CD4-positive, alpha-beta memory T cell (primary cell): ENCODE measurements around the gene RETN. TPM values are rescaled to one million over a fixed set of nuclear protein-coding genes. Genes with fewer than 3 reads are reported as not detected.
A peak's percentile ranks its signal among the peaks of the same experiment; 100 is the strongest.

Experiments
- CTCF ChIA-PET: fragments of 350-600 bp; sonication (Branson Sonifier 250); formaldehyde crosslinking; loops from one replicate; lab custom pipeline; 2021; ENCODE audit warnings: inconsistent platforms; ENCODE audit not compliant: partially characterized antibody; lab: Charles Lee
- POLR2A ChIA-PET: fragments of 350-600 bp; sonication (Branson Sonifier 250); formaldehyde crosslinking; loops from one replicate; lab custom pipeline; 2021; ENCODE audit not compliant: partially characterized antibody; lab: Charles Lee
- DNase-seq, 5 donors: peaks; one replicate each; pipeline versions ENCODE4 v3.0.0 to v3.0.0-alpha.2; 2020 to 2022; ENCODE audit warnings: mixed read lengths in 1 of 5
- H3K27ac ChIP-seq: one replicate; pipeline ENCODE4 v1.7.0; 2013; ENCODE audit warnings: low read depth, low read length
- H3K27me3 ChIP-seq: 2 replicates; pipeline ENCODE4 v1.7.0; 2013; ENCODE audit warnings: mild to moderate bottlenecking, low read length, moderate library complexity; ENCODE audit not compliant: insufficient read depth
- H3K36me3 ChIP-seq: 2 replicates; pipeline ENCODE4 v1.7.0; 2013; ENCODE audit warnings: mild to moderate bottlenecking, low read length, moderate library complexity; ENCODE audit not compliant: insufficient read depth
- H3K4me1 ChIP-seq: 2 replicates; pipeline ENCODE4 v1.7.0; 2013; ENCODE audit warnings: mild to moderate bottlenecking, low read length, moderate library complexity; ENCODE audit not compliant: insufficient read depth
- H3K4me3 ChIP-seq, 2 donors: one replicate each; pipeline ENCODE4 v1.7.0; 2013; ENCODE audit warnings: low read length in 2 of 2, mild to moderate bottlenecking in 1 of 2
- H3K9me3 ChIP-seq, 2 donors: one replicate each; pipeline ENCODE4 v1.7.0; 2013; ENCODE audit warnings: low read length in 2 of 2, control low read depth in 1 of 2; ENCODE audit not compliant: control insufficient read depth in 1 of 2
- H3K27ac Mint-ChIP-seq, 7 donors: one replicate each; pipeline ENCODE4 v1.8.0; 2020 to 2021; ENCODE audit warnings: mixed read lengths in 7 of 7, mild to moderate bottlenecking in 6 of 7, inconsistent platforms in 3 of 7, moderate library complexity in 3 of 7
- H3K27me3 Mint-ChIP-seq, 2 donors: one replicate each; pipeline ENCODE4 v1.8.0; 2020 to 2021; ENCODE audit warnings: mixed read lengths in 2 of 2
- H3K36me3 Mint-ChIP-seq, 2 donors: one replicate each; pipeline ENCODE4 v1.8.0; 2020 to 2021; ENCODE audit warnings: mixed read lengths in 2 of 2, inconsistent platforms in 1 of 2, mild to moderate bottlenecking in 1 of 2
- H3K4me1 Mint-ChIP-seq, 4 donors: one replicate each; pipeline ENCODE4 v1.8.0; 2020 to 2021; ENCODE audit warnings: mixed read lengths in 4 of 4, mild to moderate bottlenecking in 1 of 4
- H3K4me3 Mint-ChIP-seq, 8 donors: one replicate each; pipeline ENCODE4 v1.8.0; 2020 to 2021; ENCODE audit warnings: mixed read lengths in 8 of 8, mild to moderate bottlenecking in 7 of 8, moderate library complexity in 6 of 8, inconsistent platforms in 3 of 8
- H3K9me3 Mint-ChIP-seq, 8 donors: one replicate each; pipeline ENCODE4 v1.8.0; 2020 to 2021; ENCODE audit warnings: mixed read lengths in 8 of 8, mild to moderate bottlenecking in 5 of 8, inconsistent platforms in 3 of 8, moderate library complexity in 1 of 8
- intact Hi-C: fragments of 100-400 bp; cut with micrococcal nuclease; formaldehyde crosslinking; loops from one replicate; pipeline ENCODE4 v1.15.1; 2023
- polyA plus RNA-seq, 2 donors: library from polyadenylated mRNA; unstranded; fragments of 300-500 nt; fragmentation: Illumina TruSeq; gene quantifications; one replicate each; pipeline ENCODE4 v1.2.3, GENCODE V29; 2021
- total RNA-seq, 2 experiments: library from RNA; stranded (reverse); gene quantifications; one replicate each; pipeline ENCODE4 v1.2.3, GENCODE V29; 2021

RETN gene
- total and polyA plus RNA-seq, 4 experiments from 2014 or later: 0.48 to 0.94 TPM; not detected in 2

- Histone ChIP-seq H3K27me3 (peaks cover 6% of the 10 kb centered on the region), H3K27ac (peak within 1 kb of the TSS; percentile 82), H3K4me3 (peak within 1 kb of the TSS; percentile 73 to 88), H3K4me1 (peaks cover 42% of the 10 kb centered on the region), H3K9me3 (no peaks in the 10 kb centered on the region), H3K36me3 (peaks cover 6% of the 10 kb centered on the region)
- POLR2A ChIA-PET: interaction anchor here (0.7 to 2.2 kb wide), 20 partner anchors 10 to 581 kb away, joined by 3 to 29 read pairs (median 4); partner anchors contain the start of genes MAP2K7, PET100, RETN and XAB2
- H3K27me3 Mint-ChIP-seq: peaks cover 11 to 21% of the 10 kb centered on the region in 2 donors
- H3K27ac Mint-ChIP-seq: peak within 1 kb of the TSS; percentile 91 to 96 (median 95)
- peak within 1 kb of the TSS; percentile 86 to 96 (median 92) for H3K4me3 Mint-ChIP-seq
- H3K9me3 Mint-ChIP-seq: peaks cover 0 to 2% (median 0%) of the 10 kb centered on the region in 8 donors
- peaks cover 9 to 20% of the 10 kb centered on the region in 2 donors for H3K36me3 Mint-ChIP-seq
- intact Hi-C loops: loop anchor here (1.0 to 2.0 kb wide), 4 partner anchors 24 to 578 kb away; partner anchors contain the start of genes PET100, STXBP2 and XAB2
- CTCF ChIA-PET: interaction anchor here (0.6 to 3.0 kb wide), 33 partner anchors 9 to 578 kb away, joined by 3 to 67 read pairs (median 5); partner anchors contain the start of genes PET100, RETN, STXBP2 and XAB2
- DNase-seq: peak; percentile 80 to 89 (median 86)
- peaks cover 21 to 58% (median 39%) of the 10 kb centered on the region in 4 donors for H3K4me1 Mint-ChIP-seq
Measured at GRCh38 chr19:7680606-7681339, 11.9 kb downstream of the RETN start, which contains the start of gene TRAPPC5. TRAPPC5 (plus strand) TSS chr19:7680833; CDS start chr19:7682254, 1,421 bp downstream.

- Histone ChIP-seq H3K27ac (peak overlapping the region; percentile 82), H3K9me3 (no peaks in the 10 kb centered on the region), H3K4me3 (peak overlapping the region; percentile 73 to 88), H3K4me1 (peaks cover 37% of the 10 kb centered on the region), H3K27me3 (peaks cover 4% of the 10 kb centered on the region), H3K36me3 (peaks cover 6% of the 10 kb centered on the region)
- Mint-ChIP-seq H3K27ac (peak overlapping the region; percentile 91 to 96 (median 95)), H3K36me3 (peaks cover 9 to 20% of the 10 kb centered on the region in 2 donors), H3K4me1 (peaks cover 18 to 50% (median 33%) of the 10 kb centered on the region in 4 donors), H3K27me3 (peaks cover 5 to 17% of the 10 kb centered on the region in 2 donors), H3K9me3 (peaks cover 0 to 2% (median 0%) of the 10 kb centered on the region in 8 donors), H3K4me3 (peak overlapping the region; percentile 86 to 96 (median 92))
- peak; percentile 81 to 91 (median 83) for DNase-seq
- CTCF ChIA-PET: interaction anchor here (0.6 to 3.0 kb wide), 33 partner anchors 10 to 579 kb away, joined by 3 to 67 read pairs (median 5); partner anchors contain the start of genes PET100, RETN, STXBP2 and XAB2
- intact Hi-C loops: loop anchor here (2.0 kb wide), 2 partner anchors 23 to 53 kb away; partner anchors contain the start of genes PET100 and XAB2
- POLR2A ChIA-PET: interaction anchor here (0.7 to 2.2 kb wide), 20 partner anchors 11 to 582 kb away, joined by 3 to 29 read pairs (median 4); partner anchors contain the start of genes MAP2K7, PET100, RETN and XAB2
Measured at GRCh38 chr19:7681340-7682174, 12.7 kb downstream of the RETN start.

- Mint-ChIP-seq H3K4me3 (peak overlapping the region in 4 of 8 donors; percentile 88 to 96 (median 92)), H3K27me3 (peaks cover 4 to 12% of the 10 kb centered on the region in 2 donors), H3K4me1 (peaks cover 12 to 43% (median 27%) of the 10 kb centered on the region in 4 donors), H3K9me3 (no peaks in the 10 kb centered on the region), H3K36me3 (peaks cover 9 to 20% of the 10 kb centered on the region in 2 donors), H3K27ac (peak overlapping the region in 3 of 7 donors; percentile 24 to 96 (median 95))
- Histone ChIP-seq H3K4me3 (peak overlapping the region in 1 of 2 donors; percentile 88), H3K27ac (peak overlapping the region; percentile 82), H3K36me3 (peaks cover 6% of the 10 kb centered on the region), H3K9me3 (no peaks in the 10 kb centered on the region), H3K4me1 (peaks cover 29% of the 10 kb centered on the region), H3K27me3 (no peaks in the 10 kb centered on the region)
- ChIA-PET POLR2A (interaction anchor here (2.0 to 2.1 kb wide), 2 partner anchors 52 to 117 kb away, joined by 10 to 14 read pairs; partner anchors contain the start of genes PET100 and XAB2), CTCF (interaction anchor here (0.7 to 3.0 kb wide), 2 partner anchors 114 to 117 kb away, joined by 6 to 21 read pairs; no protein-coding TSS in a partner anchor)
- intact Hi-C loops: no loop called here
- no peak for DNase-seq
Measured at GRCh38 chr19:7682175-7682855, 13.5 kb downstream of the RETN start.

GRCh38 chr19:7685546-7686445 is 16.9 kb downstream of the RETN start:
- Mint-ChIP-seq H3K9me3 (no peaks in the 10 kb centered on the region), H3K4me1 (peaks cover 5 to 17% (median 10%) of the 10 kb centered on the region in 4 donors), H3K4me3 (peak overlapping the region in 2 of 8 donors; percentile 32 to 57), H3K27ac (peak overlapping the region in 4 of 7 donors; percentile 42 to 70 (median 54)), H3K27me3 (no peaks in the 10 kb centered on the region), H3K36me3 (peaks cover 9 to 20% of the 10 kb centered on the region in 2 donors)
- Histone ChIP-seq H3K36me3 (peaks cover 6% of the 10 kb centered on the region), H3K27me3 (no peaks in the 10 kb centered on the region), H3K9me3 (no peaks in the 10 kb centered on the region), H3K4me3 (no peak overlapping the region), H3K4me1 (peaks cover 11% of the 10 kb centered on the region), H3K27ac (no peak overlapping the region)
- ChIA-PET POLR2A (no interaction called here), CTCF (interaction anchor here (0.9 to 1.3 kb wide), 2 partner anchors 17 to 113 kb away, joined by 3 to 4 read pairs; no protein-coding TSS in a partner anchor)
- intact Hi-C loops: no loop called here
- DNase-seq: no peak

GRCh38 chr19:7687177-7687576 is 18.3 kb downstream of the RETN start:
- Histone ChIP-seq H3K27me3 (no peaks in the 10 kb centered on the region), H3K4me1 (peaks cover under 1% of the 10 kb centered on the region), H3K36me3 (peaks cover 6% of the 10 kb centered on the region), H3K9me3 (no peaks in the 10 kb centered on the region), H3K4me3 (no peak overlapping the region), H3K27ac (no peak overlapping the region)
- no peaks in the 10 kb centered on the region for H3K9me3 Mint-ChIP-seq
- peak overlapping the region in 1 of 7 donors; percentile 8 for H3K27ac Mint-ChIP-seq
- intact Hi-C loops: no loop called here
- no peak overlapping the region for H3K4me3 Mint-ChIP-seq
- DNase-seq: no peak
- peaks cover 9 to 13% of the 10 kb centered on the region in 2 donors for H3K36me3 Mint-ChIP-seq
- no peaks in the 10 kb centered on the region for H3K27me3 Mint-ChIP-seq
- ChIA-PET POLR2A (no interaction called here), CTCF (interaction anchor here (1.3 kb wide), 1 partner anchor 112 kb away, joined by 4 read pairs; no protein-coding TSS in a partner anchor)
- H3K4me1 Mint-ChIP-seq: peaks cover 1 to 10% (median 4%) of the 10 kb centered on the region in 4 donors
